H1 (cell line): ENCODE data around the gene CKLF. TPM values are rescaled to one million over a fixed set of nuclear protein-coding genes. Genes with fewer than 3 reads are reported as not detected.

Experiments used
- CTCF ChIA-PET: fragments of 300-600 bp; sonication (Branson Sonifier 250); formaldehyde crosslinking; loops from one replicate; lab custom pipeline; 2021; ENCODE audit not compliant: partially characterized antibody; lab: Charles Lee
- POLR2A ChIA-PET: fragments of 300-600 bp; sonication (Branson Sonifier 250); formaldehyde crosslinking; loops from one replicate; lab custom pipeline; 2021; ENCODE audit warnings: inconsistent platforms; ENCODE audit not compliant: partially characterized antibody; lab: Charles Lee
- DNase-seq, 2 experiments: peaks; one replicate each; pipeline versions ENCODE4 v3.0.0 to v3.0.0-alpha.2; 2010 to 2022; ENCODE audit warnings: low spot score in 2 of 2, low read depth in 1 of 2, mixed read lengths in 1 of 2
- FAIRE-seq: peaks from 2 replicates; lab custom pipeline; 2011; peaks lifted over from hg19 to GRCh38; lab: Jason Lieb, UNC
- H2AFZ ChIP-seq: 2 replicates; pipeline ENCODE4 v1.8.1; 2012; ENCODE audit warnings: low read length, inconsistent platforms
- H2AK5ac ChIP-seq: 2 replicates; pipeline ENCODE4 v1.6.1; 2013; ENCODE audit warnings: low read depth, low read length
- H2BK120ac ChIP-seq: replicated peaks from 2 replicates; pipeline ENCODE3; 2013; ENCODE audit warnings: low read depth, low read length, inconsistent platforms
- H2BK12ac ChIP-seq: 2 replicates; pipeline ENCODE4 v1.6.1; 2013; ENCODE audit warnings: low read depth, low read length
- H2BK15ac ChIP-seq: 2 replicates; pipeline ENCODE4 v1.6.1; 2013; ENCODE audit warnings: low read length
- H2BK20ac ChIP-seq: 2 replicates; pipeline ENCODE4 v1.6.1; 2013; ENCODE audit warnings: low read length
- H2BK5ac ChIP-seq: 2 replicates; pipeline ENCODE4 v1.6.1; 2013; ENCODE audit warnings: low read depth, low read length
- H3K14ac ChIP-seq: 2 replicates; pipeline ENCODE4 v1.6.1; 2013; ENCODE audit warnings: inconsistent platforms; ENCODE audit not compliant: insufficient read length
- H3K18ac ChIP-seq: 2 replicates; pipeline ENCODE4 v1.6.1; 2013; ENCODE audit warnings: low read length; ENCODE audit errors: extremely low read depth
- H3K23ac ChIP-seq: 2 replicates; pipeline ENCODE4 v1.6.1; 2013; ENCODE audit warnings: inconsistent platforms; ENCODE audit not compliant: insufficient read length
- H3K23me2 ChIP-seq: 2 replicates; pipeline ENCODE4 v1.6.1; 2013; ENCODE audit warnings: low read depth, low read length
- H3K27ac ChIP-seq: 2 replicates; pipeline ENCODE4 v1.6.1; 2011; ENCODE audit warnings: low read depth, low read length, inconsistent platforms
- H3K27me3 ChIP-seq, 4 experiments: replicated peaks in 1 of 4; 1 replicate in 1 of 4; 2 replicates in 3 of 4; pipeline versions ENCODE4 v1.6.1 to v1.8.1; 2011 to 2013; ENCODE audit warnings: low read length in 3 of 4, mild to moderate bottlenecking in 3 of 4, inconsistent platforms in 2 of 4, mixed read lengths in 2 of 4, moderate library complexity in 1 of 4; ENCODE audit not compliant: control insufficient read depth in 3 of 4, insufficient read depth in 3 of 4; ENCODE audit errors: extremely low read depth in 1 of 4
- H3K36me3 ChIP-seq, 4 experiments: 2 replicates each; pipeline versions ENCODE4 v1.6.1 to v1.8.1; 2011 to 2013; ENCODE audit warnings: mild to moderate bottlenecking in 4 of 4, low read length in 3 of 4, moderate library complexity in 2 of 4, control low read depth in 1 of 4, inconsistent platforms in 1 of 4; ENCODE audit not compliant: insufficient read depth in 4 of 4, control insufficient read depth in 2 of 4
- H3K4ac ChIP-seq: replicated peaks from 2 replicates; pipeline ENCODE3; 2013; ENCODE audit warnings: low read length, low read depth, mixed read lengths, inconsistent platforms; ENCODE audit not compliant: insufficient read length
- H3K4me1 ChIP-seq, 4 experiments: replicated peaks in 1 of 4; 1 replicate in 1 of 4; 2 replicates in 3 of 4; pipeline versions ENCODE4 v1.6.1 to v1.8.1; 2011 to 2013; ENCODE audit warnings: low read length in 3 of 4, inconsistent platforms in 2 of 4, mixed read lengths in 1 of 4; ENCODE audit not compliant: insufficient read depth in 4 of 4, control insufficient read depth in 3 of 4
- H3K4me2 ChIP-seq, 2 experiments: 2 replicates each; pipeline versions ENCODE4 v1.6.1 to v1.8.1; 2011 to 2013; ENCODE audit warnings: low read depth in 2 of 2, low read length in 2 of 2, control low read depth in 1 of 2, inconsistent platforms in 1 of 2, mild to moderate bottlenecking in 1 of 2; ENCODE audit not compliant: insufficient read depth in 1 of 2
- H3K4me3 ChIP-seq, 4 experiments: fragments of 200-600, 300-600 bp in 1 of 4; sonication (generic), shearing (Covaris generic), sonication (Bioruptor Twin) in 1 of 4; 2 replicates each; pipeline versions ENCODE4 v1.5.1 to v1.8.1; 2011 to 2016; ENCODE audit warnings: low read length in 4 of 4, low read depth in 3 of 4, control low read depth in 2 of 4, inconsistent platforms in 2 of 4, mild to moderate bottlenecking in 2 of 4, mixed read lengths in 1 of 4, moderate library complexity in 1 of 4; ENCODE audit not compliant: insufficient read depth in 2 of 4; ENCODE audit errors: extremely low read depth in 1 of 4
- H3K56ac ChIP-seq: replicated peaks from 2 replicates; pipeline ENCODE3; 2013; ENCODE audit warnings: low read depth, mild to moderate bottlenecking, mixed read lengths, low read length, inconsistent platforms; ENCODE audit not compliant: insufficient read length
- H3K79me1 ChIP-seq: 2 replicates; pipeline ENCODE4 v1.6.1; 2013; ENCODE audit warnings: low read depth, low read length, control low read depth
- H3K79me2 ChIP-seq, 2 experiments: 2 replicates each; pipeline versions ENCODE4 v1.6.1 to v1.8.1; 2012 to 2013; ENCODE audit warnings: low read length in 2 of 2, mild to moderate bottlenecking in 2 of 2, inconsistent platforms in 1 of 2; ENCODE audit not compliant: insufficient read depth in 2 of 2, control insufficient read depth in 1 of 2
- H3K9ac ChIP-seq, 4 experiments: replicated peaks in 1 of 4; 1 replicate in 1 of 4; 2 replicates in 3 of 4; pipeline versions ENCODE4 v1.6.1 to v1.8.1; 2011 to 2013; ENCODE audit warnings: low read depth in 3 of 4, low read length in 3 of 4, control low read depth in 2 of 4, mild to moderate bottlenecking in 2 of 4, moderate library complexity in 2 of 4, inconsistent platforms in 1 of 4; ENCODE audit errors: extremely low read depth in 1 of 4
- H3K9me3 ChIP-seq, 2 experiments: 2 replicates each; pipeline versions ENCODE4 v1.6.1 to v1.8.1; 2012 to 2013; ENCODE audit warnings: mild to moderate bottlenecking in 2 of 2, moderate library complexity in 2 of 2, control low read depth in 1 of 2, inconsistent platforms in 1 of 2, low read depth in 1 of 2, low read length in 1 of 2, mixed read lengths in 1 of 2; ENCODE audit not compliant: insufficient read depth in 2 of 2
- H4K20me1 ChIP-seq, 2 experiments: replicated peaks in 1 of 2; 2 replicates each; pipeline versions ENCODE3 to v1.8.1; 2011 to 2013; ENCODE audit warnings: inconsistent platforms in 2 of 2, low read length in 2 of 2, mild to moderate bottlenecking in 1 of 2; ENCODE audit not compliant: insufficient read depth in 2 of 2, control insufficient read depth in 1 of 2
- H4K5ac ChIP-seq: 2 replicates; pipeline ENCODE4 v1.6.1; 2013; ENCODE audit warnings: low read length, low read depth, mixed read lengths, inconsistent platforms; ENCODE audit not compliant: insufficient read length
- H4K8ac ChIP-seq: 2 replicates; pipeline ENCODE4 v1.8.0; 2013; ENCODE audit warnings: mild to moderate bottlenecking, moderate library complexity, low read length, inconsistent platforms; ENCODE audit not compliant: insufficient read depth; ENCODE audit errors: extremely low read depth
- H4K91ac ChIP-seq: replicated peaks from 2 replicates; pipeline ENCODE3; 2013; ENCODE audit warnings: low read length, mixed read lengths, inconsistent platforms; ENCODE audit not compliant: insufficient read length
- CBX5 ChIP-seq: fragments of 300-800, 300-1000 bp; sonication (generic); IDR thresholded peaks from 2 replicates; pipeline ENCODE4 v1.7.1; 2016; ENCODE audit warnings: antibody characterized with exemption, low read length, low read depth
- CHD1 ChIP-seq: IDR thresholded peaks from 2 replicates; pipeline ENCODE4 v1.6.1; 2012; ENCODE audit warnings: low read depth, low read length, improper control_type of control experiment
- EGR1 ChIP-seq: IDR thresholded peaks from 2 replicates; pipeline ENCODE4 v1.6.1; 2011; ENCODE audit warnings: low read depth, low read length, borderline replicate concordance
- EP300 ChIP-seq, 2 experiments: IDR thresholded peaks; 1 replicate in 1 of 2; 2 replicates in 1 of 2; pipeline ENCODE4 v1.6.1; 2011 to 2012; ENCODE audit warnings: low read depth in 2 of 2, low read length in 2 of 2, mild to moderate bottlenecking in 2 of 2, borderline replicate concordance in 1 of 2, inconsistent platforms in 1 of 2, moderate library complexity in 1 of 2
- FOSL1 ChIP-seq: IDR thresholded peaks from 2 replicates; pipeline ENCODE4 v1.6.1; 2011; ENCODE audit warnings: mild to moderate bottlenecking, low read depth, low read length, moderate library complexity; ENCODE audit not compliant: insufficient read depth
- GTF2F1 ChIP-seq: IDR thresholded peaks from 2 replicates; pipeline ENCODE4 v1.6.1; 2012; ENCODE audit warnings: low read depth, low read length, improper control_type of control experiment, borderline replicate concordance
- JUND ChIP-seq: IDR thresholded peaks from 2 replicates; pipeline ENCODE4 v1.6.1; 2011; ENCODE audit warnings: mild to moderate bottlenecking, improper control_type of control experiment, low read length
- MAX ChIP-seq: IDR thresholded peaks from 2 replicates; pipeline ENCODE4 v1.6.1; 2012; ENCODE audit warnings: inconsistent platforms
- RXRA ChIP-seq: IDR thresholded peaks from 2 replicates; pipeline ENCODE4 v1.6.1; 2011; ENCODE audit warnings: low read depth, mild to moderate bottlenecking, low read length, moderate library complexity; ENCODE audit not compliant: insufficient read depth
- SIX5 ChIP-seq: IDR thresholded peaks from 2 replicates; pipeline ENCODE4 v1.6.1; 2011; ENCODE audit warnings: mild to moderate bottlenecking, low read depth, low read length
- TAF1 ChIP-seq: IDR thresholded peaks from 2 replicates; pipeline ENCODE4 v1.6.1; 2011; ENCODE audit warnings: mild to moderate bottlenecking, low read depth, low read length
- TAF7 ChIP-seq: optimal IDR thresholded peaks from 2 replicates; pipeline ENCODE3; 2011; ENCODE audit warnings: low read depth, mild to moderate bottlenecking, inconsistent platforms, low read length, moderate library complexity, borderline replicate concordance
- TCF12 ChIP-seq: IDR thresholded peaks from 2 replicates; pipeline ENCODE4 v1.6.1; 2011; ENCODE audit warnings: low read depth, mild to moderate bottlenecking, low read length
- WGBS, 2 experiments: shearing (Covaris generic) in 1 of 2; methylation state at CpG; one replicate each; pipeline versions ENCODE4 v1.1.6 to v1.1.7; 2013 to 2015; ENCODE audit warnings: low lambda C conversion rate in 2 of 2, mixed read lengths in 2 of 2, inconsistent platforms in 1 of 2, low coverage in 1 of 2, missing lambda C conversion rate in 1 of 2; ENCODE audit not compliant: insufficient replicate concordance in 2 of 2, insufficient coverage in 1 of 2, insufficient read length in 1 of 2; ENCODE audit errors: extremely low coverage in 1 of 2, missing lambda C conversion rate in 1 of 2; 5-methylcytosine and 5-hydroxymethylcytosine counted together
- polyA plus RNA-seq, 7 experiments: library from polyadenylated mRNA; depleted of rRNA in 3 of 7; stranded (reverse) in 5 of 7; unstranded in 2 of 7; fragments of >200 nt in 5 of 7; fragments of 200-250 nt in 2 of 7; gene quantifications; 1 replicate in 5 of 7; 2 replicates in 1 of 7; 4 replicates in 1 of 7; pipeline versions ENCODE4 v1.2.1 to v1.2.3, GENCODE V29; 2011 to 2013; ENCODE audit warnings: missing spikeins in 2 of 7, mixed read lengths in 2 of 7
- total RNA-seq: library from RNA; stranded (reverse); fragmentation: NEBNext Ultra II Directional; extraction: Animal tissue kit (Norgen Biotek cat#: 25700); gene quantifications from 2 replicates; pipeline ENCODE4 v1.2.1, GENCODE V29; 2021
- TF ChIP-seq, protein P1 (sequence below): IDR thresholded peaks from 2 replicates; pipeline ENCODE4 v1.6.1; 2012; ENCODE audit warnings: inconsistent platforms

The CKLF gene
- total and polyA plus RNA-seq, 2 of the 8 experiments (the other 6 are each of a cell fraction or from before 2014, with no cell fraction given), result 21.1 to 63.5 TPM

GRCh38 chr16:66601471-66601870, 49.1 kb downstream of the CKLF start:
- H2AFZ ChIP-seq, result no peak overlapping the region
- CTCF ChIA-PET, result interaction anchor here (1.4 to 2.2 kb wide), 3 partner anchors 12 to 194 kb away, joined by 4 to 6 read pairs (median 4); no protein-coding TSS in a partner anchor
- TF ChIP-seq EP300 (IDR thresholded peaks at IDR 0.05; ENCODE audit: borderline replicate concordance in 1 of 2, low read depth in 2 of 2, low read length in 2 of 2), result no peak
- TF ChIP-seq SIX5, result no peak
- TF ChIP-seq CBX5, result no peak
- no peak for TF ChIP-seq FOSL1
- TF ChIP-seq TAF1, result no peak
- TF ChIP-seq, protein P1, sequence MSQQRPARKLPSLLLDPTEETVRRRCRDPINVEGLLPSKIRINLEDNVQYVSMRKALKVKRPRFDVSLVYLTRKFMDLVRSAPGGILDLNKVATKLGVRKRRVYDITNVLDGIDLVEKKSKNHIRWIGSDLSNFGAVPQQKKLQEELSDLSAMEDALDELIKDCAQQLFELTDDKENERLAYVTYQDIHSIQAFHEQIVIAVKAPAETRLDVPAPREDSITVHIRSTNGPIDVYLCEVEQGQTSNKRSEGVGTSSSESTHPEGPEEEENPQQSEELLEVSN, result no peak
- no peak for TF ChIP-seq MAX
- no peak for TF ChIP-seq GTF2F1
- TF ChIP-seq RXRA, result no peak
- no peak for TF ChIP-seq TAF7
- TF ChIP-seq JUND, result no peak
- TF ChIP-seq EGR1, result no peak
- TF ChIP-seq CHD1, result no peak
- TF ChIP-seq TCF12, result no peak

More at GRCh38 chr16:66601471-66601870, 49.1 kb downstream of the CKLF start:
- no peaks in the 10 kb centered on the region; the same call in 1 of the 2 replicates for H3K79me1 ChIP-seq
- DNase-seq (no peak), FAIRE-seq (no peak)
- H3K4ac ChIP-seq, result no peak overlapping the region
- no peak overlapping the region for H3K14ac ChIP-seq
- H2AK5ac ChIP-seq, result no peak overlapping the region
- H2BK5ac ChIP-seq, result no peak overlapping the region
- no peaks in the 10 kb centered on the region for H3K36me3 ChIP-seq
- peaks cover 0 to 14% (median 6%) of the 10 kb centered on the region in 4 experiments; a peak in 5 of 7 replicates for H3K4me1 ChIP-seq
- peaks cover 1 to 4% of the 10 kb centered on the region in 2 experiments for H4K20me1 ChIP-seq
- H3K79me2 ChIP-seq, result no peaks in the 10 kb centered on the region
- H2BK15ac ChIP-seq, result no peak overlapping the region
- H3K23me2 ChIP-seq, result peaks cover 7% of the 10 kb centered on the region
- H3K4me3 ChIP-seq, result no peak overlapping the region
- no peak overlapping the region for H3K56ac ChIP-seq
- no peak overlapping the region for H3K27ac ChIP-seq
- no peak overlapping the region for H2BK20ac ChIP-seq
- no peak overlapping the region for H3K4me2 ChIP-seq
- H2BK12ac ChIP-seq, result no peak overlapping the region
- no peak overlapping the region for H3K18ac ChIP-seq
- no peaks in the 10 kb centered on the region for H3K27me3 ChIP-seq
- no peak overlapping the region for H4K8ac ChIP-seq
- H4K5ac ChIP-seq, result no peak overlapping the region
- H3K9ac ChIP-seq, result no peak overlapping the region
- H2BK120ac ChIP-seq, result no peak overlapping the region
- H3K23ac ChIP-seq, result no peak overlapping the region
- POLR2A ChIA-PET, result no interaction called here
- WGBS, 2 experiments, result 87% methylated on average over 5 of the region's 5 CpGs; no CpG with 5 or more reads in 1 of the 2 experiments
- no peaks in the 10 kb centered on the region for H3K9me3 ChIP-seq
- H4K91ac ChIP-seq, result no peak overlapping the region
